HG03558 (cell line): ENCODE measurements around the gene PARP8.
"Not testable (repeated sequence)": the region's sequence is repeated elsewhere in the genome, so short reads cannot be mapped to it uniquely, and the experiment has no call there.

Experiments
- ATAC-seq: cut with Tn5 transposase; IDR thresholded peaks from one replicate; pipeline ENCODE4 v1.9.1; 2021; ENCODE audit warnings: moderate number of reproducible peaks; ENCODE audit not compliant: unreplicated experiment; ENCODE audit errors: extremely low read depth

PARP8 gene

GRCh38 chr5:50766462-50766861 is 100.0 kb downstream of the PARP8 start:
- ATAC-seq, result no peak

GRCh38 chr5:50766967-50767366 is 100.5 kb downstream of the PARP8 start:
- no peak for ATAC-seq

GRCh38 chr5:50767588-50767987 is 101.2 kb downstream of the PARP8 start:
- ATAC-seq, result no peak

- ATAC-seq, result no peak
Measured at GRCh38 chr5:50768634-50769033, 102.2 kb downstream of the PARP8 start.

GRCh38 chr5:50770441-50770840 is 104.0 kb downstream of the PARP8 start:
- no peak for ATAC-seq

- ATAC-seq, result not testable (repeated sequence)
Measured at GRCh38 chr5:50774446-50775175, 108.2 kb downstream of the PARP8 start.

- no peak for ATAC-seq
Measured at GRCh38 chr5:50786073-50786472, 119.6 kb downstream of the PARP8 start.

GRCh38 chr5:50791813-50792212 is 125.4 kb downstream of the PARP8 start:
- no peak for ATAC-seq

- ATAC-seq, result no peak
Measured at GRCh38 chr5:50792843-50793242, 126.4 kb downstream of the PARP8 start.

- no peak for ATAC-seq
Measured at GRCh38 chr5:50794812-50795211, 128.4 kb downstream of the PARP8 start.

- no peak for ATAC-seq
Measured at GRCh38 chr5:50798002-50798401, 131.6 kb downstream of the PARP8 start.

GRCh38 chr5:50799596-50799995 is 133.2 kb downstream of the PARP8 start:
- no peak for ATAC-seq

- no peak for ATAC-seq
Measured at GRCh38 chr5:50800410-50800809, 134.0 kb downstream of the PARP8 start.

- ATAC-seq, result no peak
Measured at GRCh38 chr5:50807661-50808060, 141.2 kb downstream of the PARP8 start.

- no peak for ATAC-seq
Measured at GRCh38 chr5:50808406-50808805, 142.0 kb downstream of the PARP8 start.

GRCh38 chr5:50811746-50812145 is 145.3 kb downstream of the PARP8 start:
- ATAC-seq, result not testable (repeated sequence)

GRCh38 chr5:50813691-50814090 is 147.3 kb downstream of the PARP8 start:
- no peak for ATAC-seq

- no peak for ATAC-seq
Measured at GRCh38 chr5:50814556-50814955, 148.1 kb downstream of the PARP8 start.

GRCh38 chr5:50822046-50822445 is 155.6 kb downstream of the PARP8 start:
- no peak for ATAC-seq

GRCh38 chr5:50822761-50823160 is 156.3 kb downstream of the PARP8 start:
- no peak for ATAC-seq

- no peak for ATAC-seq
Measured at GRCh38 chr5:50823568-50823967, 157.1 kb downstream of the PARP8 start.

GRCh38 chr5:50824109-50824508 is 157.7 kb downstream of the PARP8 start:
- no peak for ATAC-seq
